ENCODE data around the gene LCLAT1.

Gene LCLAT1

GRCh38 chr2:30680121-30680520 lies 233.1 kb downstream of the LCLAT1 start:
- DNase-seq, result no peak

DNA sequence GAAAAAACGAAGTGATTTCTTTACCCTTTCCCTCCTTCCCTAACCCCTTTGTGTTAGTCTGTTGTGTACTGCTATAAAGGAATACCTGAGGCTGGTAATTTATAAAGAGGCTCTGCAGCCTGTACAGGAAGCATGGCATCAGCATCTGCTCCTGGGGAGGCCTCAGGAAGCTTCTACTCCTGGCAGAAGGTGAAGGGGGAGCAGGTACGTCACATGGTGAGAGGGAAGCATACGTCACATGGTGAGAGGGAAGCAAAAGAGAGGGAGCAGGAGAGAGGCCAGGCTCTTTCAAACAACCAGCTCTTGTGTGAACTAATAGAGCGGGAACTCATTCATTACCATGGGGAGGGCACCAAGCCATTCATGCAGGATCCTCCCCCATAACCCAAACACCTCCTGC lies 234.0 kb downstream of the LCLAT1 start:
- no peak for DNase-seq

DNA sequence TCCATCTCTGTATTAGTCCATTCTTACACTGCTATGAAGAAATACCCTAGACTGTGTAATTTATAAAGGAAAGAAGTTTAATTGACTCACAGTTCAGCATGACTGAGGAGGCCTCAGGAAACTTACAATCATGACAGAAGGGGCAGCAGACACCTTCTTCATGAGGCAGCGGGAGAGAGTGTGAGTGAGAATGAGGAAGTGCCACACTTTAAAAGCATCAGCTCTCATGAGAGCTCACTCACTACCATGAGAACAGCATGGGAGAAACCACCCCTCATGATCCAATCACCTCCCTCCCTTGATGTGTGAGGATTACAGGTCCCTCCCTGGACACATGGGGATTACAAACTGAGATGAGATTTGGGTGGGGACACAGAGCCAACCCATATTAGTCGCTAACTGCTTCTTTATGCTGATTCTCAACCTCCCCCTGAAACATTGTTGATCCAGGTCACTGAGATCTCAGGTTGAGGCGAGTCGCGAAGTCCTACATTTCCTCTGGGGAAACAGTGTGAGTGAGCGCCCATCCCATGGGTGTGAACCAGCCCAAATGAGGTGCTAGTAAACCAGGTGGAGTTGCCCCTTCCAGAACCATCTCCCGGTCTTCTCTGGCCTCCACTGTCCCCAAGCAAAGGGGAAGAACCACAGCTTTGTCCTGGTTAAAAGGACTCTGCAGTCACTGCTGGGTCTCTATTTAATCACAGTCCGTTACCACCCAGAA lies 236.3 kb downstream of the LCLAT1 start:
- DNase-seq, result no peak

DNA sequence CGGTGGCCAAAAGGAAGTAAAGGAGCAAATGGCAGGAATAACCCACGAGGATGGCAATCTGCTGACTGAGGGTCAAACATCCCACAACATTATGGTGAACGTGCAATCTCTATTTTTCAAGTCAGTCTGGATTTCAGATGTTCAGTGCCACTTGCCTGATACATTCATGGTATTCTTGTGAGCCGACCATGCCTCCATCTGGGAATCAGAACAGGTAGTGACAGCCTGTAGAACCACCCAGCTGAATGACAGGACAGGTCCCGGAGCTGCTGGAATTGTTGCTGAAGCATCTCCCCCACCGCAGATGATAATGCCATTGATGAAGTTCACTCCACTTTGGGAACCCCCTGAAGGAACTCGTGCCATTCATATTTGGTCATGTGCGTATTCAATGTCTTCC lies 237.0 kb downstream of the LCLAT1 start:
- DNase-seq, result no peak

DNA sequence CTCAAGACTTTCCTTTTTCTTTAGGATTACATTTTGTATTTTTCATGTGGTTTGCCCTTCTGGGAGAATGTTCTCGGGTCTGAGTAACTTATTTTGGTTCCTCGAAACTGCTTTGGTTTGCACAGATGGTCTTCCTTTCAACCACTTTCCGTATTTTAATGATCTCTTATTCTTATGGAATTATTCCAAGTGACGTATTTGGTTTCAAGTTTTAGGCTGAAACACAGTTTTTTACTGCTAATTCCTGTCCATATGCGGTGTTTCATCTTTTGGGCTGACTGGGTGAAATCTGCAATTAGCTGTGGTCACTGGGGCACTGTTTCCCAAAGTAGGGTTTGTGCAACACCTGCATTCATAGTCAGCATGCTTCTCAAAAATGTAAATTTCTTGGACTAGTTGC lies 237.5 kb downstream of the LCLAT1 start:
- DNase-seq, result no peak

- no peak for DNase-seq
These were observed 237.9 kb downstream of the LCLAT1 start for GRCh38 chr2:30684996-30685395.

- DNase-seq, result peak; percentile 24
These were observed 239.0 kb downstream of the LCLAT1 start for GRCh38 chr2:30686000-30686399.

- no peak for DNase-seq
These were observed 239.6 kb downstream of the LCLAT1 start for GRCh38 chr2:30686669-30687068.

- no peak for DNase-seq
These were observed 241.9 kb downstream of the LCLAT1 start for GRCh38 chr2:30688956-30689401.

GRCh38 chr2:30689496-30690125 lies 242.6 kb downstream of the LCLAT1 start:
- DNase-seq, result no peak

DNA sequence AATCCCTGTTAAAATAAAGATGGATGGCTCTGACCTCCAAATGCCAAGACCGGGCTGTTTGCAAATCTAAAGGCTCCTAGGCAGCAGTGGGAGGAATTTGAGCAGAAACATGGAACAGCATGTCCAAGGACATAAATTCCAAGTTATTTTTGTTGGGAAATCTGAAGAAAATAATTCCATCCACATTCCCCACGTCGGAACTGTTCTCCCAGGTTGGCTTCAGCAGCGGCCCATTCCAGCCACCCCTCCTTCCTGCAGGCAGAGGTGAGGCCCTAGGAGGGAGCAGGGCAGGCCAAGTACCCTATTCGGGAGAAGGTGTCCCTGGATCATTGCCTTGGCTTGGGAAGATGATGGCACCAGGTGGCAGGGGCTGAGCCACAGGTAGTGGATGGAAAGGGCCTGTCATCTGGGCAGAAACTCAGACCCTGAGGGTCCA lies 243.1 kb downstream of the LCLAT1 start:
- DNase-seq, result no peak

GRCh38 chr2:30691091-30691947 lies 244.3 kb downstream of the LCLAT1 start:
- DNase-seq, result no peak

DNA sequence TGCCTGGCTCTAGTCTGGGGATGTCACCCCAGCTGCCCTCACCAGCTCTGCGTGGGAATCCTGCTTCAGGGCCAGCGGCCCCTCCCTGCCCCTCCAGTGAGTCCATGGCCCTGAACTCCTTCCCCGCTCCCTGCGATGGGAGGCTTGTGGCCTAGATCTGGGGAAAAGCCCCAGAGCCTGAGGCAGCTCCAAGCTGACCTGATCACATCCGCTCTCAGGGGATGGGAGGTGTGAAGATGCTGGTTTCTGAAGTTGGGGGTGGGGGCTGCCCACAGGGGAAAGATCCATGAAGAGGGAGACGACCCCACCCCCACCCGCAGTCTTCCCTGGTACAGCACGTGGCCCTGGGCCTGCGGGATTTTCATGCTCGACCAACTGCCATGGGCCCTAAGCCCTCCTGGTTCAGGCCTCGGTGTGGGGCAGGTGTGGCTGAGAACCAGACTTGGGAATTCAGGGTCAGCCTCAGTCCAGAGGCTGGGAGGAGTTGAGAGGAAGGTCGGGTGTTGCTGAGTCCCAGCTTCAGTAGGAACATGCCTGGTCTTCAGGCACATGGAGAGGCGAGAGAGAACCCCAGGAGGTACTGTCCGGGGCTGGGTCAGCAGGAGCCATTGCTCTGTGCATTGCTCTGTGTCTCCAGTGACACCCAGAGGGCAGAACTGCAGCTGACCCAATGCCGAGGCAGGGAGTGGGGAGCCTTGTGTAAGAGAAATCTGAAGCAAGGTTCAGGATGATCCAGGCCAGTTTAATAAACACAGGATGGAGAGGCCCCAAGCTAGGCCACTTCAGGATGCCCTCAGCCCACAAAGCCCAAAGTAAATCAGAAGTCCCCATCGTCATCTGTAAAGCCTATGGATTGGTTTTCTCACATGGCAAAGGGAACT lies 245.1 kb downstream of the LCLAT1 start:
- no peak for DNase-seq

DNA sequence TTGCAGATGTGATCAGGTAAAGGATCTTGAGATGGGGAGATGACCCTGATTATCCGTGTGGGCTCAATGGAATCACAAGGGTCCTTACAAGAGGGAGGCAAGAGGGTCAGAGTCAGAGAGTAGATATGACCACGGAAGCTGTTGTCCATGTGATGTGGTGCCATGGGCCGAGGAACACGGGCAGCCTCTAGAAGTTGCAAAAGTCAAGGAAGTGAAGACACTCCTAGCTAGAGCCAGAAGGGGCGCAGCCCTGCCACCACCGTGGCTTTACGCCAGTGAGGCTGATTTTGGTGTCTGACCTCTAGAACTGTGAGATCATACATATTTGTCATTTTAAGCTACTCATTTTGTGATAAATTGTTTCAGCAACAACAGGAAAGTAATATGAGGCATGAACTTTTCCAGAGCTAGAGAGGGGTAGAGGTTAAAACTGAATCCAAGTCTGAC lies 245.8 kb downstream of the LCLAT1 start:
- DNase-seq, result no peak
